Panc1 (cell line): ENCODE measurements around the gene GPR32. TPM values are rescaled to one million over a fixed set of nuclear protein-coding genes. Genes with fewer than 3 reads are reported as not detected.

ENCODE experiments used
- ATAC-seq: fragments of 200-7000 bp; cut with Tn5 transposase; 2 replicates; pipeline ENCODE4 v1.9.1; 2020; ENCODE audit warnings: mild to moderate bottlenecking, moderate library complexity
- BruUV-seq: library from RNA; stranded (reverse); fragments of 400-500 nt; replicated peaks from 2 replicates; lab custom pipeline; 2021; lab: Mats Ljungman, UMichigan
- CTCF ChIA-PET: fragments of 300-600 bp; sonication (Branson Sonifier 250); formaldehyde crosslinking; loops from one replicate; lab custom pipeline; 2022; ENCODE audit warnings: antibody characterized with exemption; lab: Charles Lee
- POLR2A ChIA-PET: fragments of 300-600 bp; sonication (Branson Sonifier 250); formaldehyde crosslinking; loops from one replicate; lab custom pipeline; 2022; ENCODE audit warnings: antibody characterized with exemption; lab: Charles Lee
- DNase-seq: peaks from one replicate; pipeline ENCODE4 v3.0.0-alpha.2; 2010; ENCODE audit warnings: low read depth, low spot score
- H3K27ac ChIP-seq: 2 replicates; pipeline ENCODE4 v1.5.1; 2011; ENCODE audit warnings: mild to moderate bottlenecking, low read length, inconsistent platforms
- H3K27me3 ChIP-seq: fragments of 200-500 bp; sonication (Bioruptor generic); 2 replicates; pipeline ENCODE4 v1.6.0; 2014; ENCODE audit warnings: low read length, inconsistent platforms; ENCODE audit not compliant: control insufficient read depth, insufficient read depth
- H3K36me3 ChIP-seq: fragments of 200-500 bp; sonication (Bioruptor generic); 2 replicates; pipeline ENCODE4 v1.5.1; 2014; ENCODE audit warnings: inconsistent platforms, mild to moderate bottlenecking, low read length, moderate library complexity; ENCODE audit not compliant: control insufficient read depth, insufficient read depth
- H3K4me1 ChIP-seq: 2 replicates; pipeline ENCODE4 v1.5.1; 2011; ENCODE audit warnings: inconsistent platforms, mild to moderate bottlenecking, low read length, moderate library complexity; ENCODE audit not compliant: control insufficient read depth, insufficient read depth
- H3K4me3 ChIP-seq, 2 experiments: 2 replicates each; pipeline ENCODE4 v1.5.1; 2011 to 2012; ENCODE audit warnings: low read depth in 2 of 2, low read length in 2 of 2, mild to moderate bottlenecking in 2 of 2, inconsistent platforms in 1 of 2, moderate library complexity in 1 of 2
- H3K9me3 ChIP-seq: fragments of 200-500 bp; sonication (Bioruptor generic); 2 replicates; pipeline ENCODE4 v1.5.1; 2014; ENCODE audit warnings: low read depth, mild to moderate bottlenecking, inconsistent platforms, low read length, moderate library complexity; ENCODE audit not compliant: control insufficient read depth, insufficient read depth
- CTCF ChIP-seq: fragments of 450-650 bp; IDR thresholded peaks from 2 replicates; pipeline ENCODE4 v1.5.1; 2017; ENCODE audit warnings: mild to moderate bottlenecking
- POLR2AphosphoS5 ChIP-seq: IDR thresholded peaks from 2 replicates; pipeline ENCODE4 v1.6.1; 2012; ENCODE audit warnings: mild to moderate bottlenecking, low read depth, low read length, moderate library complexity
- REST ChIP-seq, 2 experiments: IDR thresholded peaks; 2 replicates each; pipeline ENCODE4 v1.6.1; 2011 to 2012; ENCODE audit warnings: low read depth in 2 of 2, control low read depth in 1 of 2, low read length in 1 of 2, mild to moderate bottlenecking in 1 of 2, moderate library complexity in 1 of 2; ENCODE audit not compliant: insufficient read depth in 1 of 2
- SIN3A ChIP-seq: IDR thresholded peaks from 2 replicates; pipeline ENCODE4 v1.6.1; 2012; ENCODE audit warnings: low read depth, mild to moderate bottlenecking, low read length, moderate library complexity, borderline replicate concordance; ENCODE audit not compliant: insufficient read depth
- TCF7L2 ChIP-seq: IDR thresholded peaks from 2 replicates; pipeline ENCODE4 v1.6.1; 2011; ENCODE audit warnings: mild to moderate bottlenecking, low read depth, low read length, inconsistent platforms
- in situ Hi-C: cut with HindIII; loops from 2 replicates; pipeline ENCODE4 v1.10.0; 2016; ENCODE audit warnings: low sequenced_read_pairs, low pct_unique_long_range_greater_than_20kb
- intact Hi-C: fragments of 100-400 bp; cut with micrococcal nuclease; formaldehyde crosslinking; loops from one replicate; pipeline ENCODE4 v1.10.0; 2022; ENCODE audit not compliant: unreplicated experiment
- total RNA-seq: library from RNA; stranded (reverse); gene quantifications from one replicate; pipeline ENCODE4 v1.2.1, GENCODE V29; 2021; ENCODE audit not compliant: unreplicated experiment

Gene GPR32
- total RNA-seq, 1 experiment from 2014 or later = not detected

- POLR2A ChIA-PET = no interaction called here
Observed at GRCh38 chr19:50728084-50728737, 42.1 kb upstream of the GPR32 start.

GRCh38 chr19:50729894-50730293, 40.4 kb upstream of the GPR32 start:
- no TSS peak for BruUV-seq
- no peaks in the 10 kb centered on the region; the same call in 1 of the 2 replicates for H3K36me3 ChIP-seq
- H3K27me3 ChIP-seq = no peaks in the 10 kb centered on the region; the same call in 1 of the 2 replicates
- TF ChIP-seq REST (IDR thresholded peaks at IDR 0.05; ENCODE audit: insufficient read depth in 1 of 2, low read depth in 2 of 2, low read length in 1 of 2) = no peak
- TF ChIP-seq CTCF = no peak
- no peak for TF ChIP-seq POLR2AphosphoS5
- TF ChIP-seq TCF7L2 = no peak
- intact Hi-C loops (no loop called here), in situ Hi-C loops (no loop called here)
- POLR2A ChIA-PET = no interaction called here
- CTCF ChIA-PET = interaction anchor here (0.6 kb wide), 1 partner anchor 38 kb away, joined by 3 read pairs; no protein-coding TSS in a partner anchor
- DNase-seq = no peak
- no peak overlapping the region for H3K27ac ChIP-seq
- no peak for ATAC-seq
- no peaks in the 10 kb centered on the region for H3K4me1 ChIP-seq
- H3K9me3 ChIP-seq = no peaks in the 10 kb centered on the region
- no peak overlapping the region for H3K4me3 ChIP-seq

More at GRCh38 chr19:50728084-50728737, 42.1 kb upstream of the GPR32 start:
- Histone ChIP-seq H3K4me3 (no peak overlapping the region), H3K27ac (no peak overlapping the region), H3K4me1 (no peaks in the 10 kb centered on the region), H3K9me3 (no peaks in the 10 kb centered on the region), H3K27me3 (no peaks in the 10 kb centered on the region; the same call in 1 of the 2 replicates), H3K36me3 (no peaks in the 10 kb centered on the region; the same call in 1 of the 2 replicates)
- BruUV-seq = no TSS peak
- CTCF ChIA-PET = no interaction called here
- DNase-seq (no peak), ATAC-seq (no peak)
- no peak for TF ChIP-seq POLR2AphosphoS5
- TF ChIP-seq SIN3A = no peak
- TF ChIP-seq CTCF = no peak
- in situ Hi-C loops = no loop called here
- intact Hi-C loops = no loop called here
